IPS DF 6.9 (cell line): ENCODE results near the gene KIF26A.

ENCODE experiments used
- DNase-seq: peaks from one replicate; pipeline ENCODE4 v3.0.0-alpha.2; 2013; ENCODE audit warnings: low read depth, low spot score
- H3K27ac ChIP-seq: one replicate; pipeline ENCODE4 v1.5.1; 2013; ENCODE audit warnings: low read length, control low read depth
- H3K27me3 ChIP-seq: 2 replicates; pipeline ENCODE4 v1.6.1; 2013; ENCODE audit warnings: mild to moderate bottlenecking, low read length; ENCODE audit not compliant: control insufficient read depth, insufficient read depth
- H3K36me3 ChIP-seq: 2 replicates; pipeline ENCODE4 v1.6.1; 2013; ENCODE audit warnings: low read length; ENCODE audit not compliant: control insufficient read depth, insufficient read depth
- H3K4me1 ChIP-seq: 2 replicates; pipeline ENCODE4 v1.6.1; 2013; ENCODE audit warnings: low read length; ENCODE audit not compliant: control insufficient read depth, insufficient read depth
- H3K4me3 ChIP-seq: 2 replicates; pipeline ENCODE4 v1.5.1; 2013; ENCODE audit warnings: mild to moderate bottlenecking, low read length
- H3K9me3 ChIP-seq: 2 replicates; pipeline ENCODE4 v1.6.1; 2013; ENCODE audit warnings: low read length, inconsistent platforms; ENCODE audit not compliant: control insufficient read depth, insufficient read depth
- WGBS: extraction: QIAGEN DNeasy Blood & Tissue Kit; methylation state at CpG from one replicate; pipeline ENCODE4 v1.1.7; 2013; ENCODE audit warnings: mixed read lengths, missing lambda C conversion rate; ENCODE audit not compliant: insufficient read length, insufficient coverage; 5-methylcytosine and 5-hydroxymethylcytosine counted together

KIF26A gene

DNA sequence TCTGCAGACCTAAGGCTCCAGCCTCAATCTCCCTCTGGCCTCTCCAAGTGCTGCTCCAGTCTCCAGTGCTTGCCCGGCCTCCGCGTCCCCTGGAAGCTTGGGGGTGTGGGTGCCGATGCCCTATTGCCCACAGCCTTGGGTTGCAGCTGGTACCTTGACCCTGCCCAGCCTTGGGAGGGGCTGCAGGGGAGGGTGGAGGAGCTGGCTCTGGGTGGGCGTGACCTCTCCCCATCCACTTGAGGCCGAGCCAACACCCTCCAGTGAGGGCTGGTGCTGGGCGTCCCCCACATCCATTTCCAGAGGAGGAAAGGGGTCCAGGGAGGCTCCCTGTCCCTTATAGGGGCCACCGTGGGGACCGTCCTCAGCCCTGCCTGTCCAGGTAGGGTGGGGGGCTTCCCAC, 24.1 kb downstream of the KIF26A start:
- no CpG with 5 or more reads among the region's 9 CpGs for WGBS
- Histone ChIP-seq H3K27ac (no peak overlapping the region), H3K4me3 (no peak overlapping the region), H3K4me1 (peaks cover 1% of the 10 kb centered on the region; the same call in 1 of the 2 replicates), H3K9me3 (no peaks in the 10 kb centered on the region), H3K27me3 (no peaks in the 10 kb centered on the region), H3K36me3 (peaks cover 3% of the 10 kb centered on the region; the same call in 1 of the 2 replicates)
- DNase-seq = no peak

DNA sequence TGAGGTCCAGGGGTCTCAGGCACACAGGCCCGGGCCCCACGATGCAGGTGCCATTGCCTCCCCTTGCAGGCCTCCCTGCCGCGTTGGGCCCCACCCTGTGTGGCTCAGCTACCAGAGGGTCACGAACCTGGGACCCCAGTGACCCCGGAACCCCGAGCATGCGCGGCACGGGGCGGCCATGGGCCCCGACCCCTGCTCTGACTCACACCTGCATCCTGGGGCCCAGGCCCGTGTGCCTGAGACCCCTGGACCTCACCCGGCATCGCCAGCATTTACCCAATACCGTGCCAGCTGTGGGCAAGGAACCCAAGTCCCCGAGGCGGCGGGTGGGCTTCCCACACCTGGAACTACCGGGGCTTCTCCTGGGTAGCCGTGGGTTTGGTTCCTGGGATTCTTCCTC, 25.2 kb downstream of the KIF26A start:
- Histone ChIP-seq H3K4me1 (peaks cover 1% of the 10 kb centered on the region; the same call in 1 of the 2 replicates), H3K9me3 (no peaks in the 10 kb centered on the region), H3K36me3 (peaks cover 3% of the 10 kb centered on the region; the same call in 1 of the 2 replicates), H3K4me3 (no peak overlapping the region), H3K27ac (no peak overlapping the region), H3K27me3 (no peaks in the 10 kb centered on the region)
- WGBS = no CpG with 5 or more reads among the region's 21 CpGs
- no peak for DNase-seq

GRCh38 chr14:104164041-104164440, 25.7 kb downstream of the KIF26A start:
- H3K36me3 ChIP-seq = peaks cover under 1% of the 10 kb centered on the region; the same call in 1 of the 2 replicates
- no peaks in the 10 kb centered on the region for H3K9me3 ChIP-seq
- H3K27me3 ChIP-seq = no peaks in the 10 kb centered on the region
- H3K4me3 ChIP-seq = no peak overlapping the region
- H3K4me1 ChIP-seq = peaks cover 2% of the 10 kb centered on the region; the same call in 1 of the 2 replicates
- no CpG with 5 or more reads among the region's 23 CpGs for WGBS
- no peak overlapping the region for H3K27ac ChIP-seq
- no peak for DNase-seq

DNA sequence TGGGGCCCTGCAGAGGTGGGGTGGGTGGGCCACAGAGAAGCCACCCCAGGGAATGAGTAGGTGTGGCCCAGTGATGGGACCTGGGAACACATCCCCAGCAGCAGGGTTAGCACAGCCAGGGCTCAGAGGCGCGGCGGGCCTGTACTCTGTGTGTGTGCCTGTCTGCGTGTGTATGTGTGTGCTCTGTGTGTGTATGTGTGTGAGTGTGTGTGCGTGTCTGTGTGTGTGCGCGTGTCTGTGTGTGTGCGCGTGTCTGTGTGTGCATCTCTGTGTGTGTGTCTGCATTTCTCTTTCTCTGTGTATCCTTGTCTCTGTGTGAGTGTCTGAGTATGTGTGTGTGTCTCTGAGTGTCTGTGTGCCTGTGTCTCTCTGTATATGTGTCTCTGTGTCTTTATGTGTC, 26.1 kb downstream of the KIF26A start:
- no peak for DNase-seq
- no CpG with 5 or more reads among the region's 9 CpGs for WGBS
- no peaks in the 10 kb centered on the region for H3K27me3 ChIP-seq
- peaks cover 2% of the 10 kb centered on the region; the same call in 1 of the 2 replicates for H3K4me1 ChIP-seq
- H3K4me3 ChIP-seq = no peak overlapping the region
- H3K36me3 ChIP-seq = no peaks in the 10 kb centered on the region; the same call in 1 of the 2 replicates
- no peak overlapping the region for H3K27ac ChIP-seq
- H3K9me3 ChIP-seq = no peaks in the 10 kb centered on the region

DNA sequence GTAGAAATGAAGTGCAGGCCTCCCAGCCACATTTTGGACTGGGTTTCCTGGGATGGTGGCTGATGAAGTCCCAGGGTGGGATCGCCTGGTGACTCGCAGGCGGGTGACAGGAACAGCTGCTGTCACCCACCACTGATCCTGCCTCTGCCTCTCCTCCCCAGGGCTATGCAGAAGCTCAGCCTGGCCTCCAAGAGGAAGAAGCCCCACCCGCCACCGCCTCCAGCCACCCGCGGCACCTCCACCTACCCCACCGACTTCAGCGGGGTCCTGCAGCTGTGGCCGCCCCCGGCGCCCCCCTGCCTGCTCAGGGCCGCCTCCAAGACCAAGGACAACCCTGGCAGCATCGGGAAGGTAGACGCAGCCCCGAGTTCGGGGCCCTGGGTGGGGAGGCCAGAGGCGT, 28.3 kb downstream of the KIF26A start:
- Histone ChIP-seq H3K27me3 (no peaks in the 10 kb centered on the region), H3K36me3 (no peaks in the 10 kb centered on the region), H3K9me3 (no peaks in the 10 kb centered on the region), H3K4me3 (no peak overlapping the region), H3K27ac (no peak overlapping the region), H3K4me1 (peaks cover 14% of the 10 kb centered on the region)
- DNase-seq = no peak
- WGBS = no CpG with 5 or more reads among the region's 18 CpGs

- WGBS = no CpG with 5 or more reads among the region's 15 CpGs
- peaks cover 16% of the 10 kb centered on the region for H3K4me1 ChIP-seq
- DNase-seq = no peak
- H3K27ac ChIP-seq = no peak overlapping the region
- H3K36me3 ChIP-seq = peaks cover 3% of the 10 kb centered on the region; the same call in 1 of the 2 replicates
- H3K9me3 ChIP-seq = no peaks in the 10 kb centered on the region
- H3K4me3 ChIP-seq = no peak overlapping the region
- H3K27me3 ChIP-seq = no peaks in the 10 kb centered on the region
Observed at GRCh38 chr14:104168603-104169002, 30.2 kb downstream of the KIF26A start.

DNA sequence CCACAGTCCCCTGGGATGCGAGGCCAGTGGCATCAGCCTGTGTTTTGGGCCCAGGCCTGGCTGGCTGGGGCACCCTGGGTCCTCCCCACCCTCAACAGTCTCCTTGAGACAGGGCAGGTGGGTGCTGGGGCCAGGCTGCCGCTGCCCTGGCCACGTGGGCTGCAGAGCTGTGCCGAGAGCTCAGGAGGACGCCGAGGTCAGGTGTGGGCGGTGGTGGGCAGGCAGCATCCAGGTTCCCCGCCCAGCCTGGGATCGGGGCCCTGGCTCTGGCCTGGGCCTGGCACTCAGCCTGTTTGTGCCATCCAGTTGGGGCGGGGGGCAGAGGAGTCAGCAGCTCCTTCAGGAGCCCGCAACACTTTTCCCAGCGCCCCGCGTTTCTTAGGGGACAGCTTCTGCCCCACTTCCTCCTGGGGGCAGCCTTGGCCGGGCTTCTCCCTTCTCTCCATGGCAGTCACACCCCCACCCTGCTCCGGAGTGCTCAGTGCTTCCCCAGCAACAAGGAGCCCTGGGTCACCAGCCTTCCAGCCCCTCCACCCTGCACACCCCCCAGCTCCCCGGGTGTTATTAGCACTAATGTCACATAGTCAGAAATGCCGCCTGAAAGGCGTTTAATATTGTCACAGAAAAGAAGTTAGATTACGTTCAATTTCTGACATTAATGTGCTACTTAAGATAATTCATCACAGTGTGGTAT, 30.8 kb downstream of the KIF26A start:
- Histone ChIP-seq H3K27ac (no peak overlapping the region), H3K4me1 (peaks cover 16% of the 10 kb centered on the region), H3K9me3 (no peaks in the 10 kb centered on the region), H3K36me3 (peaks cover 6% of the 10 kb centered on the region; the same call in 1 of the 2 replicates), H3K4me3 (no peak overlapping the region), H3K27me3 (no peaks in the 10 kb centered on the region)
- WGBS = no CpG with 5 or more reads among the region's 20 CpGs
- DNase-seq = no peak

- no CpG with 5 or more reads among the region's 27 CpGs for WGBS
- no peak overlapping the region for H3K4me3 ChIP-seq
Observed at GRCh38 chr14:104169699-104170479, 31.5 kb downstream of the KIF26A start.

DNA sequence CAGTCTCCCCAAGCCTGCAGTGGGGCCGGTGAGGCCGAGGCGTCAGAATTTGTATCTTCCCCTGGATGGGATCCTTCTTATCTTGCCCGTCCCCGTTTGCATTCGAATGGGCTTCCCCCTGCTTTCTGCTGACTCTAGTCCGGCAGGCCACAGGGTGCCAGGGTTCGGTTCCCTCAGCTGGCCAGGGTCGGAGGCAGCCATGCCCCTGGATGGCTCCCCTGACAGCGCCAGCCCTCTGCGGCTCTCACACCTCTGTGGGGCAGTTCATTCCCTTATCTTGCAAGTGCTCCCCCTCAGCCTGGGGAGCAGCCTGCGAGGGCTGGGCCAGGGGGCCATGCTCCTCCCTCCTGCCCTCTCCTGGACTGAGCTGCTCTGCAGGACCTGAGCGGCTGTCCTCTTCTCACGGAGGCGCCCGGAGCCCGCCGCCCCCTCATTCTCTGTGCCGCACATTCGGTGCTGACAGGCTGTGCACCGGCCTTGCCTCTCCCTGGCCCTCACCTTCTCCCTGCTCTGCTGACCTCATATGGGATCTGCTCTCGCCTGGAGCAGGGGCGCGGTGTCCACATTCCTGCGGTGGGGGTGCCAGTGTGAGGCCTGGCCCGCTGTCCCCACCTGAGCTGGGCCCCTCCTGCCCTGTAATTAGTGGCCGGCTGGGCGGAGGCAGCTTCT, 32.8 kb downstream of the KIF26A start:
- H3K36me3 ChIP-seq = peaks cover 18% of the 10 kb centered on the region
- peaks cover 16% of the 10 kb centered on the region for H3K4me1 ChIP-seq
- WGBS = no CpG with 5 or more reads among the region's 28 CpGs
- H3K27ac ChIP-seq = no peak overlapping the region
- H3K9me3 ChIP-seq = no peaks in the 10 kb centered on the region
- H3K27me3 ChIP-seq = no peaks in the 10 kb centered on the region
- no peak overlapping the region for H3K4me3 ChIP-seq
- peak; percentile 45 for DNase-seq

More at GRCh38 chr14:104169699-104170479, 31.5 kb downstream of the KIF26A start:
- no peak overlapping the region for H3K27ac ChIP-seq
- DNase-seq = no peak
- no peaks in the 10 kb centered on the region for H3K27me3 ChIP-seq
- H3K9me3 ChIP-seq = no peaks in the 10 kb centered on the region
- H3K36me3 ChIP-seq = peaks cover 6% of the 10 kb centered on the region; the same call in 1 of the 2 replicates
- H3K4me1 ChIP-seq = peaks cover 16% of the 10 kb centered on the region

DNA sequence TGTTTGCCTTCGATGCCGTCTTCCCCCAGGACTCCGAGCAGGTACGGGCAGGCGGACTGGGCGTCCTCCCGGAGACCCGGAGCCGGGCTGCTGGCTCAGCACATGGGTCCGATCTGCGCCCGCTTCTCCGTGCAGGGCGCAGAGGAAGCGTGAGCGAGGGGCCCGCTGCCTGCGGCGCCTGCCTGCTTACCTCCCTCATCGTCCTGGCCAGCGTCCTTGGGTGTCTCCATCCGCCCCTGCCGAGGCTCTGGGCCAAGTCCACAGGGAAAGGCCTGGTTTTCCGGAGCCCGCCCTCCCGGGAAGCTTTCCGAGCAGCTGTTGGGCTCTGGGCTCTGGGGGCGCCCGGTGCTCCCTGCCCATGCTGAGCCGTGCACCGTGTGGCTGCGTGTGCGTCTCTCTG, 33.5 kb downstream of the KIF26A start:
- Histone ChIP-seq H3K27me3 (no peaks in the 10 kb centered on the region), H3K27ac (no peak overlapping the region), H3K36me3 (peaks cover 22% of the 10 kb centered on the region), H3K9me3 (no peaks in the 10 kb centered on the region), H3K4me1 (peaks cover 16% of the 10 kb centered on the region), H3K4me3 (no peak overlapping the region)
- no peak for DNase-seq
- no CpG with 5 or more reads among the region's 33 CpGs for WGBS
